Measurements from ENCODE around the gene CNNM1.

CNNM1 gene

GRCh38 chr10:99394761-99395386 lies 65.7 kb downstream of the CNNM1 start:
- Histone ChIP-seq H3K27me3 (ENCODE audit: low read depth, low read length) (no peaks in the 10 kb centered on the region), H3K4me3 (ENCODE audit: low read depth in 1 of 2, low read length in 2 of 2) (no peak overlapping the region), H3K36me3 (ENCODE audit: control insufficient read depth in 1 of 2, insufficient read depth in 2 of 2, low read length in 2 of 2) (peaks cover 19 to 33% of the 10 kb centered on the region in 2 donors), H3K9me3 (ENCODE audit: control insufficient read depth in 1 of 2, low read length in 2 of 2) (no peaks in the 10 kb centered on the region), H3K4me1 (ENCODE audit: control insufficient read depth in 1 of 2, insufficient read depth in 2 of 2, low read length in 2 of 2) (peaks cover 0 to 4% of the 10 kb centered on the region in 2 donors), H3K27ac (ENCODE audit: low read length) (no peak overlapping the region)

GRCh38 chr10:99395750-99396445 lies 66.7 kb downstream of the CNNM1 start:
- H3K4me1 ChIP-seq (ENCODE audit: control insufficient read depth in 1 of 2, insufficient read depth in 2 of 2, low read length in 2 of 2): peaks cover 0 to 4% of the 10 kb centered on the region in 2 donors
- H3K9me3 ChIP-seq (ENCODE audit: control insufficient read depth in 1 of 2, low read length in 2 of 2): no peaks in the 10 kb centered on the region
- no peak overlapping the region for H3K4me3 ChIP-seq (ENCODE audit: low read depth in 1 of 2, low read length in 2 of 2)
- H3K27ac ChIP-seq (ENCODE audit: low read length): no peak overlapping the region
- H3K27me3 ChIP-seq (ENCODE audit: low read depth, low read length): no peaks in the 10 kb centered on the region
- peaks cover 19 to 39% of the 10 kb centered on the region in 2 donors for H3K36me3 ChIP-seq (ENCODE audit: control insufficient read depth in 1 of 2, insufficient read depth in 2 of 2, low read length in 2 of 2)

- peaks cover 0 to 4% of the 10 kb centered on the region in 2 donors for H3K4me1 ChIP-seq (ENCODE audit: control insufficient read depth in 1 of 2, insufficient read depth in 2 of 2, low read length in 2 of 2)
- H3K36me3 ChIP-seq (ENCODE audit: control insufficient read depth in 1 of 2, insufficient read depth in 2 of 2, low read length in 2 of 2): peaks cover 19 to 45% of the 10 kb centered on the region in 2 donors
- no peak overlapping the region for H3K4me3 ChIP-seq (ENCODE audit: low read depth in 1 of 2, low read length in 2 of 2)
- no peaks in the 10 kb centered on the region for H3K9me3 ChIP-seq (ENCODE audit: control insufficient read depth in 1 of 2, low read length in 2 of 2)
- no peak overlapping the region for H3K27ac ChIP-seq (ENCODE audit: low read length)
- H3K27me3 ChIP-seq (ENCODE audit: low read depth, low read length): no peaks in the 10 kb centered on the region
Observed at GRCh38 chr10:99396471-99396870, 67.3 kb downstream of the CNNM1 start.

- no peaks in the 10 kb centered on the region for H3K9me3 ChIP-seq (ENCODE audit: control insufficient read depth in 1 of 2, low read length in 2 of 2)
- H3K27ac ChIP-seq (ENCODE audit: low read length): no peak overlapping the region
- no peaks in the 10 kb centered on the region for H3K27me3 ChIP-seq (ENCODE audit: low read depth, low read length)
- no peak overlapping the region for H3K4me3 ChIP-seq (ENCODE audit: low read depth in 1 of 2, low read length in 2 of 2)
- no peaks in the 10 kb centered on the region for H3K4me1 ChIP-seq (ENCODE audit: control insufficient read depth in 1 of 2, insufficient read depth in 2 of 2, low read length in 2 of 2)
- H3K36me3 ChIP-seq (ENCODE audit: control insufficient read depth in 1 of 2, insufficient read depth in 2 of 2, low read length in 2 of 2): peaks cover 40 to 71% of the 10 kb centered on the region in 2 donors
Observed at GRCh38 chr10:99399664-99400063, 70.5 kb downstream of the CNNM1 start.

GRCh38 chr10:99403674-99404073 lies 74.5 kb downstream of the CNNM1 start:
- Histone ChIP-seq H3K4me3 (ENCODE audit: low read depth in 1 of 2, low read length in 2 of 2) (no peak overlapping the region), H3K27me3 (ENCODE audit: low read depth, low read length) (no peaks in the 10 kb centered on the region), H3K36me3 (ENCODE audit: control insufficient read depth in 1 of 2, insufficient read depth in 2 of 2, low read length in 2 of 2) (peaks cover 41 to 70% of the 10 kb centered on the region in 2 donors), H3K9me3 (ENCODE audit: control insufficient read depth in 1 of 2, low read length in 2 of 2) (no peaks in the 10 kb centered on the region), H3K27ac (ENCODE audit: low read length) (no peak overlapping the region), H3K4me1 (ENCODE audit: control insufficient read depth in 1 of 2, insufficient read depth in 2 of 2, low read length in 2 of 2) (no peaks in the 10 kb centered on the region)

- Histone ChIP-seq H3K27ac (ENCODE audit: low read length) (no peak overlapping the region), H3K27me3 (ENCODE audit: low read depth, low read length) (no peaks in the 10 kb centered on the region), H3K36me3 (ENCODE audit: control insufficient read depth in 1 of 2, insufficient read depth in 2 of 2, low read length in 2 of 2) (peaks cover 45 to 50% of the 10 kb centered on the region in 2 donors), H3K9me3 (ENCODE audit: control insufficient read depth in 1 of 2, low read length in 2 of 2) (no peaks in the 10 kb centered on the region), H3K4me1 (ENCODE audit: control insufficient read depth in 1 of 2, insufficient read depth in 2 of 2, low read length in 2 of 2) (no peaks in the 10 kb centered on the region), H3K4me3 (ENCODE audit: low read depth in 1 of 2, low read length in 2 of 2) (no peak overlapping the region)
Observed at GRCh38 chr10:99406149-99406548, 77.0 kb downstream of the CNNM1 start.

GRCh38 chr10:99410146-99410545 lies 81.0 kb downstream of the CNNM1 start:
- no peak overlapping the region for H3K4me3 ChIP-seq (ENCODE audit: low read depth in 1 of 2, low read length in 2 of 2)
- no peak overlapping the region for H3K27ac ChIP-seq (ENCODE audit: low read length)
- H3K36me3 ChIP-seq (ENCODE audit: control insufficient read depth in 1 of 2, insufficient read depth in 2 of 2, low read length in 2 of 2): peaks cover 22 to 24% of the 10 kb centered on the region in 2 donors
- no peaks in the 10 kb centered on the region for H3K4me1 ChIP-seq (ENCODE audit: control insufficient read depth in 1 of 2, insufficient read depth in 2 of 2, low read length in 2 of 2)
- H3K9me3 ChIP-seq (ENCODE audit: control insufficient read depth in 1 of 2, low read length in 2 of 2): no peaks in the 10 kb centered on the region
- no peaks in the 10 kb centered on the region for H3K27me3 ChIP-seq (ENCODE audit: low read depth, low read length)

- H3K4me1 ChIP-seq (ENCODE audit: control insufficient read depth in 1 of 2, insufficient read depth in 2 of 2, low read length in 2 of 2): no peaks in the 10 kb centered on the region
- H3K27me3 ChIP-seq (ENCODE audit: low read depth, low read length): no peaks in the 10 kb centered on the region
- no peak overlapping the region for H3K27ac ChIP-seq (ENCODE audit: low read length)
- H3K4me3 ChIP-seq (ENCODE audit: low read depth in 1 of 2, low read length in 2 of 2): no peak overlapping the region
- peaks cover 17 to 19% of the 10 kb centered on the region in 2 donors for H3K36me3 ChIP-seq (ENCODE audit: control insufficient read depth in 1 of 2, insufficient read depth in 2 of 2, low read length in 2 of 2)
- no peaks in the 10 kb centered on the region for H3K9me3 ChIP-seq (ENCODE audit: control insufficient read depth in 1 of 2, low read length in 2 of 2)
Observed at GRCh38 chr10:99410876-99411275, 81.7 kb downstream of the CNNM1 start.

- Histone ChIP-seq H3K4me3 (ENCODE audit: low read depth in 1 of 2, low read length in 2 of 2) (no peak overlapping the region), H3K9me3 (ENCODE audit: control insufficient read depth in 1 of 2, low read length in 2 of 2) (no peaks in the 10 kb centered on the region), H3K4me1 (ENCODE audit: control insufficient read depth in 1 of 2, insufficient read depth in 2 of 2, low read length in 2 of 2) (no peaks in the 10 kb centered on the region), H3K36me3 (ENCODE audit: control insufficient read depth in 1 of 2, insufficient read depth in 2 of 2, low read length in 2 of 2) (peaks cover 10 to 12% of the 10 kb centered on the region in 2 donors), H3K27me3 (ENCODE audit: low read depth, low read length) (no peaks in the 10 kb centered on the region), H3K27ac (ENCODE audit: low read length) (no peak overlapping the region)
Observed at GRCh38 chr10:99411546-99411945, 82.4 kb downstream of the CNNM1 start.

GRCh38 chr10:99412099-99412498 lies 82.9 kb downstream of the CNNM1 start:
- H3K27me3 ChIP-seq (ENCODE audit: low read depth, low read length): no peaks in the 10 kb centered on the region
- H3K4me3 ChIP-seq (ENCODE audit: low read depth in 1 of 2, low read length in 2 of 2): no peak overlapping the region
- H3K27ac ChIP-seq (ENCODE audit: low read length): no peak overlapping the region
- H3K4me1 ChIP-seq (ENCODE audit: control insufficient read depth in 1 of 2, insufficient read depth in 2 of 2, low read length in 2 of 2): no peaks in the 10 kb centered on the region
- no peaks in the 10 kb centered on the region for H3K9me3 ChIP-seq (ENCODE audit: control insufficient read depth in 1 of 2, low read length in 2 of 2)
- H3K36me3 ChIP-seq (ENCODE audit: control insufficient read depth in 1 of 2, insufficient read depth in 2 of 2, low read length in 2 of 2): peaks cover 6 to 9% of the 10 kb centered on the region in 2 donors

- Histone ChIP-seq H3K9me3 (ENCODE audit: control insufficient read depth in 1 of 2, low read length in 2 of 2) (no peaks in the 10 kb centered on the region), H3K4me1 (ENCODE audit: control insufficient read depth in 1 of 2, insufficient read depth in 2 of 2, low read length in 2 of 2) (no peaks in the 10 kb centered on the region), H3K27me3 (ENCODE audit: low read depth, low read length) (no peaks in the 10 kb centered on the region), H3K4me3 (ENCODE audit: low read depth in 1 of 2, low read length in 2 of 2) (no peak overlapping the region), H3K27ac (ENCODE audit: low read length) (no peak overlapping the region), H3K36me3 (ENCODE audit: control insufficient read depth in 1 of 2, insufficient read depth in 2 of 2, low read length in 2 of 2) (peaks cover 19 to 27% of the 10 kb centered on the region in 2 donors)
Observed at GRCh38 chr10:99418910-99419624, 89.9 kb downstream of the CNNM1 start.
